Gastroesophageal sphincter (tissue), 4 donors: ENCODE data around the gene C11orf16. TPM values are rescaled to one million over a fixed set of nuclear protein-coding genes. Genes with fewer than 3 reads are reported as not detected.
A peak's percentile ranks its signal among the peaks of the same experiment; 100 is the strongest.

Source experiments
- ATAC-seq: fragments of 150-250 bp; one replicate; pipeline ENCODE4 v1.9.1; 2016; ENCODE audit warnings: mild to moderate bottlenecking, moderate library complexity
- H3K27ac ChIP-seq, 4 donors: fragments of 200-600 bp; sonication (generic) in 3 of 4; 1 replicate in 3 of 4; 2 replicates in 1 of 4; pipeline ENCODE4 v1.5.1; 2016 to 2019
- H3K27me3 ChIP-seq: fragments of 200-600 bp; sonication (generic); one replicate; pipeline ENCODE4 v1.5.1; 2019
- H3K36me3 ChIP-seq, 2 donors: fragments of 200-600 bp; sonication (generic); one replicate each; pipeline ENCODE4 v1.5.1; 2019; ENCODE audit warnings: control low read depth in 1 of 2
- H3K4me1 ChIP-seq, 3 donors: fragments of 200-600 bp; sonication (generic); 1 replicate in 2 of 3; 2 replicates in 1 of 3; pipeline ENCODE4 v1.5.1; 2016 to 2019; ENCODE audit warnings: control low read depth in 2 of 3
- H3K4me3 ChIP-seq, 2 donors: fragments of 200-600 bp; sonication (generic); one replicate each; pipeline ENCODE4 v1.5.1; 2019; ENCODE audit warnings: mild to moderate bottlenecking in 1 of 2, moderate library complexity in 1 of 2
- H3K9me3 ChIP-seq, 3 donors: fragments of 200-600 bp; sonication (generic); one replicate each; pipeline ENCODE4 v1.5.1; 2017 to 2019; ENCODE audit warnings: control low read depth in 2 of 3
- EP300 ChIP-seq: sonication (generic); formaldehyde crosslinking; IDR thresholded peaks from one replicate; pipeline ENCODE4 v1.6.1; 2017; ENCODE audit warnings: antibody characterized with exemption, mild to moderate bottlenecking
- POLR2A ChIP-seq, 2 donors: fragments of 450-650 bp; IDR thresholded peaks; one replicate each; pipeline ENCODE4 v1.6.1; 2017; ENCODE audit warnings: antibody characterized with exemption in 2 of 2, mild to moderate bottlenecking in 2 of 2, moderate library complexity in 1 of 2
- POLR2AphosphoS5 ChIP-seq: sonication (generic); formaldehyde crosslinking; IDR thresholded peaks from one replicate; pipeline ENCODE4 v1.6.1; 2017; ENCODE audit warnings: antibody characterized with exemption
- WGBS, 2 donors: methylation state at CpG; one replicate each; pipeline ENCODE4 v1.1.5; 2018; ENCODE audit warnings: low coverage in 1 of 2; 5-methylcytosine and 5-hydroxymethylcytosine counted together
- total RNA-seq, 4 donors: library from RNA; depleted of rRNA; stranded (reverse); fragments of >200 nt; gene quantifications; one replicate each; pipeline ENCODE4 v1.1.0, GENCODE V29; 2016
- TF ChIP-seq, protein P1 (sequence below), 4 experiments: fragments of 200-600 bp in 2 of 4; fragments of 450-650 bp in 2 of 4; sonication (generic) in 1 of 4; IDR thresholded peaks; one replicate each; pipeline ENCODE4 v1.5.1; 2017 to 2019; ENCODE audit warnings: antibody characterized with exemption in 4 of 4, mild to moderate bottlenecking in 2 of 4, moderate library complexity in 2 of 4

The C11orf16 gene
- total RNA-seq, 4 donors from 2014 or later: not detected

GRCh38 chr11:8917157-8917825 lies 15.5 kb downstream of the C11orf16 start:
- H3K27ac ChIP-seq: peak overlapping the region; percentile 79 to 86 (median 79)
- no peaks in the 10 kb centered on the region for H3K27me3 ChIP-seq
- peaks cover 0 to 62% of the 10 kb centered on the region in 2 donors for H3K36me3 ChIP-seq
- TF ChIP-seq POLR2A (IDR thresholded peaks at IDR 0.05) (no peak), POLR2AphosphoS5 (peak; percentile 44)
- TF ChIP-seq, protein P1, sequence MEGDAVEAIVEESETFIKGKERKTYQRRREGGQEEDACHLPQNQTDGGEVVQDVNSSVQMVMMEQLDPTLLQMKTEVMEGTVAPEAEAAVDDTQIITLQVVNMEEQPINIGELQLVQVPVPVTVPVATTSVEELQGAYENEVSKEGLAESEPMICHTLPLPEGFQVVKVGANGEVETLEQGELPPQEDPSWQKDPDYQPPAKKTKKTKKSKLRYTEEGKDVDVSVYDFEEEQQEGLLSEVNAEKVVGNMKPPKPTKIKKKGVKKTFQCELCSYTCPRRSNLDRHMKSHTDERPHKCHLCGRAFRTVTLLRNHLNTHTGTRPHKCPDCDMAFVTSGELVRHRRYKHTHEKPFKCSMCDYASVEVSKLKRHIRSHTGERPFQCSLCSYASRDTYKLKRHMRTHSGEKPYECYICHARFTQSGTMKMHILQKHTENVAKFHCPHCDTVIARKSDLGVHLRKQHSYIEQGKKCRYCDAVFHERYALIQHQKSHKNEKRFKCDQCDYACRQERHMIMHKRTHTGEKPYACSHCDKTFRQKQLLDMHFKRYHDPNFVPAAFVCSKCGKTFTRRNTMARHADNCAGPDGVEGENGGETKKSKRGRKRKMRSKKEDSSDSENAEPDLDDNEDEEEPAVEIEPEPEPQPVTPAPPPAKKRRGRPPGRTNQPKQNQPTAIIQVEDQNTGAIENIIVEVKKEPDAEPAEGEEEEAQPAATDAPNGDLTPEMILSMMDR (IDR thresholded peaks at IDR 0.05): no peak
- ATAC-seq: peak; percentile 44
- peak overlapping the region in 1 of 2 donors; percentile 23 for H3K4me3 ChIP-seq
- WGBS, 2 donors: 16 to 58% methylated on average over 5 of the region's 5 CpGs
- peaks cover 0 to 54% (median 23%) of the 10 kb centered on the region in 3 donors for H3K4me1 ChIP-seq
- H3K9me3 ChIP-seq: no peaks in the 10 kb centered on the region

- peaks cover 0 to 36% of the 10 kb centered on the region in 2 donors for H3K36me3 ChIP-seq
- no peak for TF ChIP-seq POLR2A (IDR thresholded peaks at IDR 0.05)
- TF ChIP-seq, protein P1 (IDR thresholded peaks at IDR 0.05): no peak
- WGBS, 2 donors: 27% methylated on average over 4 of the region's 4 CpGs; no CpG with 5 or more reads in 1 of the 2 donors
- H3K4me3 ChIP-seq: no peak overlapping the region
- no peak for ATAC-seq
- H3K9me3 ChIP-seq: no peaks in the 10 kb centered on the region
- peaks cover 0 to 67% (median 26%) of the 10 kb centered on the region in 3 donors for H3K4me1 ChIP-seq
- peak overlapping the region in 3 of 4 donors; percentile 69 to 79 (median 78) for H3K27ac ChIP-seq
- H3K27me3 ChIP-seq: no peaks in the 10 kb centered on the region
Measured at GRCh38 chr11:8914661-8915018, 18.1 kb downstream of the C11orf16 start.

DNA sequence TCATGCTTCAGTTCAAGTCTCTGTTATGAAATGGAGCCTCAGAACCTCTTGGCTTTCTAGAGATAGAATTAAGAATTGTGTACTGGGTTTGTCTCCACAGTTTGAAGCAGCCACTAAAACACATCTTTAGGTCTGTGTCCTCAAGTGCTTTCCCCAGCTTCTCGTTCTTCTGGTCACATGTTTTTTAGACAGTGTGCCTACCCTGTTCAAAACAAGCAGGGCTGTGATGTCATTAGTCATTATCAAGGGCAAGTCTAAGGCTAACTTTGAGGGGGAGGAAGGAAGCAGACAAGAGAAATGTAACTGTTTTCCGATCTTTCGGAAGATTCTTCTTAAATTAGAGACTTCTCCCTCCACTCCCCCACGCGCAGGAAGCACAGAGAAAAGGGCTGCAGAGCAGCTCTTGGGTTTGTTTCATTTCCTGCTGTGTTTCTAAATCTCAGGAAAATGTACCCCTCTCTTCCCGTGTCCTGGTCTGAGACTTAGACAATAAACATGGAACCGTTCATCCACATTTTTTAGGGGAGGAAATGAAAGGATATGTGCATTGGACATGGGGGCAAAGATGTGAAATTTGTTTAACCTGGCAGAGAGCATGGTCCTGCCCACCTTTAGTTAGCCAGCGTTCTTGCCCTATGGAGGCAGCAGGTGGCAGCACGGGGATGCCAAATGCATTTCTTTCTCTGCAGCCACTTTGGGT lies 18.6 kb downstream of the C11orf16 start:
- Histone ChIP-seq H3K4me3 (peak overlapping the region in 1 of 2 donors; percentile 27), H3K36me3 (peaks cover 0 to 30% of the 10 kb centered on the region in 2 donors), H3K27me3 (no peaks in the 10 kb centered on the region), H3K4me1 (peaks cover 0 to 68% (median 26%) of the 10 kb centered on the region in 3 donors), H3K9me3 (no peaks in the 10 kb centered on the region), H3K27ac (peak overlapping the region; percentile 6 to 79 (median 74))
- WGBS, 2 donors: 6 to 9% methylated on average over 4 to 8 of the region's 9 CpGs
- ATAC-seq: no peak
- TF ChIP-seq, protein P1 (IDR thresholded peaks at IDR 0.05): peak; percentile 49 to 78 (median 52)
- TF ChIP-seq POLR2AphosphoS5 (no peak), POLR2A (IDR thresholded peaks at IDR 0.05) (no peak), EP300 (no peak)

- peak within 1 kb of the TSS; percentile 93 to 95 for H3K4me3 ChIP-seq
- peaks cover 0 to 4% of the 10 kb centered on the region in 2 donors for H3K36me3 ChIP-seq
- H3K27me3 ChIP-seq: no peaks in the 10 kb centered on the region
- H3K27ac ChIP-seq: peak within 1 kb of the TSS; percentile 91 to 99 (median 96)
- no CpG with 5 or more reads among the region's 68 CpGs for WGBS, 2 donors
- ATAC-seq: peak; percentile 94
- H3K9me3 ChIP-seq: no peaks in the 10 kb centered on the region
- H3K4me1 ChIP-seq: peaks cover 0 to 46% (median 18%) of the 10 kb centered on the region in 3 donors
- TF ChIP-seq POLR2A (IDR thresholded peaks at IDR 0.05): peak; percentile 43 to 54
- TF ChIP-seq, protein P1 (IDR thresholded peaks at IDR 0.05): no peak
- TF ChIP-seq POLR2AphosphoS5: peak; percentile 68
Measured at GRCh38 chr11:8911029-8911823, 21.5 kb downstream of the C11orf16 start, which contains the start of gene AKIP1. AKIP1 (plus strand) TSS chr11:8911189; CDS start chr11:8911450, 261 bp downstream.
